HL-60 (cell line): ENCODE results near the gene TMUB1.

Experiments used
- DNase-seq, 2 experiments: peaks; one replicate each; pipeline ENCODE4 v3.0.0-alpha.2; 2010 to 2020; ENCODE audit warnings: low read depth in 1 of 2, low spot score in 1 of 2
- H3K27ac ChIP-seq: fragments of 250-450 bp; sonication (Bioruptor Pico); replicated peaks from 2 replicates; pipeline ENCODE4 v1.5.1; 2020; ENCODE audit warnings: mild to moderate bottlenecking, moderate library complexity
- H3K27me3 ChIP-seq: fragments of 250-450 bp; sonication (Bioruptor Pico); 2 replicates; pipeline ENCODE4 v1.5.1; 2021; ENCODE audit warnings: mild to moderate bottlenecking, moderate library complexity; ENCODE audit not compliant: insufficient read depth, poor library complexity, severe bottlenecking
- H3K4me3 ChIP-seq: replicated peaks from 2 replicates; pipeline ENCODE4 v1.5.1; 2011; ENCODE audit warnings: mild to moderate bottlenecking, control low read depth, low read length; ENCODE audit not compliant: insufficient read depth
- GABPA ChIP-seq: IDR thresholded peaks from 2 replicates; pipeline ENCODE4 v1.6.1; 2012; ENCODE audit warnings: low read depth
- POLR2AphosphoS5 ChIP-seq: IDR thresholded peaks from 2 replicates; pipeline ENCODE4 v1.6.1; 2012; ENCODE audit warnings: low read depth
- SPI1 ChIP-seq: IDR thresholded peaks from 2 replicates; pipeline ENCODE4 v1.6.1; 2012; ENCODE audit warnings: low read depth, mild to moderate bottlenecking, borderline replicate concordance
- TF ChIP-seq, protein P1 (sequence below): IDR thresholded peaks from 2 replicates; pipeline ENCODE4 v1.6.1; 2012; ENCODE audit warnings: low read depth; ENCODE audit not compliant: insufficient replicate concordance
- TF ChIP-seq, protein P2 (sequence below): IDR thresholded peaks from one replicate; pipeline ENCODE4 v1.5.1; 2011; ENCODE audit warnings: low read length, control low read depth, inconsistent platforms; ENCODE audit not compliant: insufficient read depth

TMUB1 gene

DNA sequence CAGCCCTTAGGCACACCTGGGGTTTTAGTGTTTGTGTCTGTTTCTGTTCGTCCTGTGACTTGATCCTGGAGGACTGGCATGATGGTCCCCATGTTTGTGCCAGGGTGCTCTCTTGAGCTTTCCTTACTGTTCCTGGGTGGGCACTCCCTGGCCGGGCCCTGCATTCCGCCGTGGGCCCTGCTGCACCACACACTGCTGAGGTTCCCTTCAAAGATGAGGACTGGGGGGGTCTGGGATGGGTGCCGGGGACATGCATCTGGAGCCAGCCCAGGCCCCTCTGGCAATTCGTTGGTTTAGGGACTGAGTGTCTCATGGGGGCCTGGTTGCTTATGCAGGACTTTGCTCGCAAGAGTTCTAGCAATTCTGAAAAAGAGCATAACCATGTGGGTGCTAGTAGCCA is 7.7 kb upstream of the TMUB1 start:
- H3K27ac ChIP-seq, result no peak overlapping the region
- no peak for TF ChIP-seq SPI1
- TF ChIP-seq GABPA, result no peak
- TF ChIP-seq, protein P1, sequence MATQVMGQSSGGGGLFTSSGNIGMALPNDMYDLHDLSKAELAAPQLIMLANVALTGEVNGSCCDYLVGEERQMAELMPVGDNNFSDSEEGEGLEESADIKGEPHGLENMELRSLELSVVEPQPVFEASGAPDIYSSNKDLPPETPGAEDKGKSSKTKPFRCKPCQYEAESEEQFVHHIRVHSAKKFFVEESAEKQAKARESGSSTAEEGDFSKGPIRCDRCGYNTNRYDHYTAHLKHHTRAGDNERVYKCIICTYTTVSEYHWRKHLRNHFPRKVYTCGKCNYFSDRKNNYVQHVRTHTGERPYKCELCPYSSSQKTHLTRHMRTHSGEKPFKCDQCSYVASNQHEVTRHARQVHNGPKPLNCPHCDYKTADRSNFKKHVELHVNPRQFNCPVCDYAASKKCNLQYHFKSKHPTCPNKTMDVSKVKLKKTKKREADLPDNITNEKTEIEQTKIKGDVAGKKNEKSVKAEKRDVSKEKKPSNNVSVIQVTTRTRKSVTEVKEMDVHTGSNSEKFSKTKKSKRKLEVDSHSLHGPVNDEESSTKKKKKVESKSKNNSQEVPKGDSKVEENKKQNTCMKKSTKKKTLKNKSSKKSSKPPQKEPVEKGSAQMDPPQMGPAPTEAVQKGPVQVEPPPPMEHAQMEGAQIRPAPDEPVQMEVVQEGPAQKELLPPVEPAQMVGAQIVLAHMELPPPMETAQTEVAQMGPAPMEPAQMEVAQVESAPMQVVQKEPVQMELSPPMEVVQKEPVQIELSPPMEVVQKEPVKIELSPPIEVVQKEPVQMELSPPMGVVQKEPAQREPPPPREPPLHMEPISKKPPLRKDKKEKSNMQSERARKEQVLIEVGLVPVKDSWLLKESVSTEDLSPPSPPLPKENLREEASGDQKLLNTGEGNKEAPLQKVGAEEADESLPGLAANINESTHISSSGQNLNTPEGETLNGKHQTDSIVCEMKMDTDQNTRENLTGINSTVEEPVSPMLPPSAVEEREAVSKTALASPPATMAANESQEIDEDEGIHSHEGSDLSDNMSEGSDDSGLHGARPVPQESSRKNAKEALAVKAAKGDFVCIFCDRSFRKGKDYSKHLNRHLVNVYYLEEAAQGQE, result no peak
- TF ChIP-seq, protein P2, sequence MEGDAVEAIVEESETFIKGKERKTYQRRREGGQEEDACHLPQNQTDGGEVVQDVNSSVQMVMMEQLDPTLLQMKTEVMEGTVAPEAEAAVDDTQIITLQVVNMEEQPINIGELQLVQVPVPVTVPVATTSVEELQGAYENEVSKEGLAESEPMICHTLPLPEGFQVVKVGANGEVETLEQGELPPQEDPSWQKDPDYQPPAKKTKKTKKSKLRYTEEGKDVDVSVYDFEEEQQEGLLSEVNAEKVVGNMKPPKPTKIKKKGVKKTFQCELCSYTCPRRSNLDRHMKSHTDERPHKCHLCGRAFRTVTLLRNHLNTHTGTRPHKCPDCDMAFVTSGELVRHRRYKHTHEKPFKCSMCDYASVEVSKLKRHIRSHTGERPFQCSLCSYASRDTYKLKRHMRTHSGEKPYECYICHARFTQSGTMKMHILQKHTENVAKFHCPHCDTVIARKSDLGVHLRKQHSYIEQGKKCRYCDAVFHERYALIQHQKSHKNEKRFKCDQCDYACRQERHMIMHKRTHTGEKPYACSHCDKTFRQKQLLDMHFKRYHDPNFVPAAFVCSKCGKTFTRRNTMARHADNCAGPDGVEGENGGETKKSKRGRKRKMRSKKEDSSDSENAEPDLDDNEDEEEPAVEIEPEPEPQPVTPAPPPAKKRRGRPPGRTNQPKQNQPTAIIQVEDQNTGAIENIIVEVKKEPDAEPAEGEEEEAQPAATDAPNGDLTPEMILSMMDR, result no peak
- no peak for TF ChIP-seq POLR2AphosphoS5
- H3K4me3 ChIP-seq, result no peak overlapping the region
- no peaks in the 10 kb centered on the region for H3K27me3 ChIP-seq
- DNase-seq, result no peak

DNA sequence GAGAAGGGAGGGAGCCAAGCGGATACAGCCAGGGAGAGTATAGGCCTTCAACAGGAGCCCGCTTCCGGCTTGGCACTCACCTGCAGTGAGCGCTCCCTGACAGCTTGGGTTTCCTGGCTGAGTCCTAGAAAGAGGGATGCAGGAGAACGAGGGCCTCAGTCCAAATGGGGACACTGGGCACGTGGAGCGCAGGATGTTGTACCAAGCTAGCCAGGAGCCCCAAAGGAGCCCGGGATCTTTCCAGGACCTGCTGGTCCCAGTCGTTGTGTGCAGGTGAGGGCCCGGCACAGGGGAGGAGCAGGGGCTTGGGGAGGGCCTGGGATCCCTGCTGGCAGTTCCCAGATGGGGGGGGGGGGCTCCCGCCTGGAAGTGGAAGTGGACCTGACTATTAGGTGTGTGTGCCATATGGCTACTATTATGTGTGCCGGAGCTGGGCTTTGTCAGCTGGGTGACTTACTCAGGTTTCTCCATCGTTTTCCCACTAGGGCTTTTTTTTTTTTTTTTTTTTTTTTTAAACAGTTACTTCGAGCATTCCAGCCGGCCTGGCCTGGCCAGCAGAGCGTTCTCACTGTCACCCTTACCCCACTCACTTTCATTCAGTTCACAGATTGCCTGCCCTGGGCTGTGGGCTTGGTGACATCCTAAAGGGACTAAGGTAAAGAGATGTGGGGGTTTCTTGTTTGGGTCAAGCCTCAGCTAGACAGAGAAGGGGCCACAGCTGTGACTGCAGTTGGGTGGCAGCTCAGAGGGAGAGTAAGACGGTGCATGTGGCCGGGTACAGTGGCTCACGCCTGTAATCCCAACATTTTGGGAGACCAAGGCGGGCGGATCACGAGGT is 6.8 kb upstream of the TMUB1 start:
- no peak overlapping the region for H3K4me3 ChIP-seq
- TF ChIP-seq GABPA, result no peak
- TF ChIP-seq, protein P2, result no peak
- TF ChIP-seq POLR2AphosphoS5, result no peak
- no peak for TF ChIP-seq SPI1
- TF ChIP-seq, protein P1, result no peak
- H3K27ac ChIP-seq, result no peak overlapping the region
- H3K27me3 ChIP-seq, result no peaks in the 10 kb centered on the region
- DNase-seq, result no peak

DNA sequence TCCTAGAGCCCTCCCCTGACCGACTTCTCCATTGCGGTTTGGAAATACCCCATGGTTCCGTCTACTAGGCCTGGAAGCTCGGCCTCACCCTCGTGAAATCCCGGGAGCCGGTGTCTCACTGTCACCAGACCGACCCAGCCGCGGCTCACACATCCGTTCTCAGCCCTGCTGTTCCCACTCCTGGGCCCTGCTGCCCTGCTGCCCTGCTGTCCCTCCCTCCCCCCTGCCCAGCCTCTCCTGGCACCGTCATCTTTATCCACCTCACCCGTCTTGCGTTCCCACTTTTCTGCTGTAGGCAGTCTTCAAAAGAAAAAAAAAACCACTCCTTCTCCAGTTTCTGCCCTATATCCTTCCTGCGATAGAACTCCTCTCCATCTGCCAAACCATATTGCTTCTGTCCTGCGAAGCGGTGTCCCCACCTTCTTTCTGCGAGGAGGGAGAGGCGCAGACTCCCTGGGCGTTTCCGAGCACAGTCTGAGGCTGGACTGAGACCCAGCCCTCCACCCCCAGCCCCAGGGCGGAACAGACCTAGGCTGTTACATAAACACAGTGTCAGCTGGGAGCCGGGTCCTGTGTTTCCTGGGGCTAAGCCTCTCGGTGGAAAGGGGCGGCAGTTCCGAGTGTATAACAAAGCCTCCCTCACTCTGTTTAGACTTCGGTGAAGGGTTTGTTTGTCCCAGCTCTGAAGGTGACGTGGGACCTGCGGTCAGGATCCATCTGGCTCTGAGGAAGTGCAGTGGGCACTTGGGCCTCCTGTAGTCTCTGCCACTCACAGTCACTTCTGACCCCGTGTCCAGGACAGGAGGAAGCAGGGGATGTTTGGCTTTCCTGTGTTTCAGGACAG is 5.8 kb upstream of the TMUB1 start:
- H3K4me3 ChIP-seq, result peak overlapping the region; percentile 78
- peak overlapping the region; percentile 77 for H3K27ac ChIP-seq
- TF ChIP-seq SPI1, result peak; percentile 19; the same call in 1 of the 2 replicates
- TF ChIP-seq GABPA, result peak; percentile 70
- no peak for TF ChIP-seq POLR2AphosphoS5
- TF ChIP-seq, protein P2, result no peak
- TF ChIP-seq, protein P1, result no peak
- H3K27me3 ChIP-seq, result no peaks in the 10 kb centered on the region
- peak; percentile 63 to 71 for DNase-seq
